Measurements from ENCODE around the gene SLC9C1.

GRCh38 chr3:112247900-112248299 is 46.1 kb downstream of the SLC9C1 start:
- TF ChIP-seq, protein P1, sequence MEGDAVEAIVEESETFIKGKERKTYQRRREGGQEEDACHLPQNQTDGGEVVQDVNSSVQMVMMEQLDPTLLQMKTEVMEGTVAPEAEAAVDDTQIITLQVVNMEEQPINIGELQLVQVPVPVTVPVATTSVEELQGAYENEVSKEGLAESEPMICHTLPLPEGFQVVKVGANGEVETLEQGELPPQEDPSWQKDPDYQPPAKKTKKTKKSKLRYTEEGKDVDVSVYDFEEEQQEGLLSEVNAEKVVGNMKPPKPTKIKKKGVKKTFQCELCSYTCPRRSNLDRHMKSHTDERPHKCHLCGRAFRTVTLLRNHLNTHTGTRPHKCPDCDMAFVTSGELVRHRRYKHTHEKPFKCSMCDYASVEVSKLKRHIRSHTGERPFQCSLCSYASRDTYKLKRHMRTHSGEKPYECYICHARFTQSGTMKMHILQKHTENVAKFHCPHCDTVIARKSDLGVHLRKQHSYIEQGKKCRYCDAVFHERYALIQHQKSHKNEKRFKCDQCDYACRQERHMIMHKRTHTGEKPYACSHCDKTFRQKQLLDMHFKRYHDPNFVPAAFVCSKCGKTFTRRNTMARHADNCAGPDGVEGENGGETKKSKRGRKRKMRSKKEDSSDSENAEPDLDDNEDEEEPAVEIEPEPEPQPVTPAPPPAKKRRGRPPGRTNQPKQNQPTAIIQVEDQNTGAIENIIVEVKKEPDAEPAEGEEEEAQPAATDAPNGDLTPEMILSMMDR (conservative IDR thresholded peaks at IDR 0.05; ENCODE audit: low read depth, low read length): no peak
- TF ChIP-seq POLR2A (IDR thresholded peaks at IDR 0.05; ENCODE audit: low read depth, low read length) (no peak), BHLHE40 (IDR thresholded peaks at IDR 0.05; ENCODE audit: low read depth, low read length) (no peak), RCOR1 (IDR thresholded peaks at IDR 0.05; ENCODE audit: insufficient replicate concordance, low read length) (no peak), NFE2L2 (IDR thresholded peaks at IDR 0.05; ENCODE audit: low read depth, low read length) (no peak), USF2 (IDR thresholded peaks at IDR 0.05; ENCODE audit: low read depth, low read length) (no peak), RAD21 (IDR thresholded peaks at IDR 0.05; ENCODE audit: low read length) (no peak), MAFK (IDR thresholded peaks at IDR 0.05; ENCODE audit: low read depth, low read length) (no peak)

Data from IMR-90 (cell line).